Subcutaneous adipose tissue (tissue), 4 donors: ENCODE results near the gene SLF1. TPM values are rescaled to one million over a fixed set of nuclear protein-coding genes. Genes with fewer than 3 reads are reported as not detected.

ENCODE experiments used
- total RNA-seq, 4 donors: library from RNA; depleted of rRNA; stranded (reverse); fragments of >200 nt; gene quantifications; one replicate each; pipeline ENCODE4 v1.1.0, GENCODE V29; 2016
- TF ChIP-seq, protein P1 (sequence below): fragments of 450-650 bp; IDR thresholded peaks from one replicate; pipeline ENCODE4 v1.5.1; 2016; ENCODE audit warnings: low read depth, mild to moderate bottlenecking, control low read depth, antibody characterized with exemption, moderate library complexity

Gene SLF1
- total RNA-seq, 4 donors from 2014 or later: 4.9 to 9.6 (median 7.0) TPM

DNA sequence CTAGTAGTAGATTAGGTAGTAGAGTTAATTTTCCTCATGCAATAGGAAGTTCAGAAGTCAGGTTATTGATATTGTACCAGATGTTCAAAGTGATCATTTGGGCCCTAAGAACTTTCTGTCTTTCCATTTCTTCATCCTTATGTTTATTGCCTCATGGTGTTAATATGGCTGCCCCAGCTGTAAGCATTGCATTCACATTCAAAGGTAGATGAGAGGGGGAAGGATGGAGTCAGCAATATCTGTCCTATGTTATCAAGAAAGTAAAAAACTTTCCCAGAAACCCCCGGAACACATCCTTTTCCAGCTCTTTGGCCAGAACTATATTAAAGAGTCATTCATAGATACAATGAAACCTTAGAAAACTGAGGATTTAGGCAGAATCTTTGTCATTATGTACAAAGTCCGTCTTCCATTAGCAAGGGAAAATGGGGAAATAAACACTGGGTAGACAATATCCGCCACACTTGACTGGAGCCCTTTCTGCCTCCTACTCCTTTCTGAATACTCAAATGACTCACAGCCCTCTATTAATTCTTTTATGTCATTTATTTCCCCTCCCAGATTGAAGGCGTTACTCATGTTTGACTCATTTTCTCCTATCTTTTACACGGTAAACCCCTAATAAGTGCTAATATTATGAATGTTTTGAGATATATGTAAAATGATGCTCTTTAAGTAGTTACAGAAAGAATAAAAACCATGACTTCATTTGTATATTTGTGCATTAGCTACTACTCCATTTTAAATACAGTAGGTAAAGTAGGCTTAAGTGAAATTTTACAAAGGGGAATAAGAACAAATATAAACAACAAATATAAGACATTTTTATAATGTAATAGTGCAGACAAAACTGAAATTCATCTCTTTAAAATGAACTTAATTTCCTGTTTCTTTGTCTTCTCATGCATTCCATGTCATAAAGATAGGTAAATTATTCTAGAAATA, 127.6 kb downstream of the SLF1 start:
- TF ChIP-seq, protein P1, sequence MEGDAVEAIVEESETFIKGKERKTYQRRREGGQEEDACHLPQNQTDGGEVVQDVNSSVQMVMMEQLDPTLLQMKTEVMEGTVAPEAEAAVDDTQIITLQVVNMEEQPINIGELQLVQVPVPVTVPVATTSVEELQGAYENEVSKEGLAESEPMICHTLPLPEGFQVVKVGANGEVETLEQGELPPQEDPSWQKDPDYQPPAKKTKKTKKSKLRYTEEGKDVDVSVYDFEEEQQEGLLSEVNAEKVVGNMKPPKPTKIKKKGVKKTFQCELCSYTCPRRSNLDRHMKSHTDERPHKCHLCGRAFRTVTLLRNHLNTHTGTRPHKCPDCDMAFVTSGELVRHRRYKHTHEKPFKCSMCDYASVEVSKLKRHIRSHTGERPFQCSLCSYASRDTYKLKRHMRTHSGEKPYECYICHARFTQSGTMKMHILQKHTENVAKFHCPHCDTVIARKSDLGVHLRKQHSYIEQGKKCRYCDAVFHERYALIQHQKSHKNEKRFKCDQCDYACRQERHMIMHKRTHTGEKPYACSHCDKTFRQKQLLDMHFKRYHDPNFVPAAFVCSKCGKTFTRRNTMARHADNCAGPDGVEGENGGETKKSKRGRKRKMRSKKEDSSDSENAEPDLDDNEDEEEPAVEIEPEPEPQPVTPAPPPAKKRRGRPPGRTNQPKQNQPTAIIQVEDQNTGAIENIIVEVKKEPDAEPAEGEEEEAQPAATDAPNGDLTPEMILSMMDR: no peak

DNA sequence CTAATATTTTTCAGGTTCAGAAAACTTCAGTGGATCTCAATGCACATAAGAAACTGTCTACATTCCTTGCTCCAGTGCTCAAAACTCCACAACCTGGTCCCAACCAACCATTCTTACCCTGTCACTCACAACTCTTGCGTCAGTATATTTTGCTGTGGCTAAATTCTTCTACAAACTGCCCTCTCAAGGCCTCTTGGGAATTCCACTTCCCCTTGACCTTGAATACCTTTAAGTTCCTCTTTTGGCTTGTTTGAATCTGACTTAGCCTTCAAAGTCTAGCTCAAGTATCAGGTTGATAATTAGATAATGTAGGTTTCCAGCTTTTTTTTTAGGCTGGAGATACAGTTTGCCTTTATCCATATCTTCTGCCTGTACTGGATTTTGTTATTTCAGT, 128.3 kb downstream of the SLF1 start:
- TF ChIP-seq, protein P1: no peak

Other genes with a start within 250 kb of the SLF1 start
- gene KIAA0825, start 65 bp upstream of the SLF1 start, total RNA-seq: 1 to 10 TPM; 4.7 to 5.8 (median 5.0) TPM